Peyer's patch (tissue), 4 donors: Measurements from ENCODE around the gene ADD2. TPM values are rescaled to one million over a fixed set of nuclear protein-coding genes. Genes with fewer than 3 reads are reported as not detected.
A peak's percentile ranks its signal among the peaks of the same experiment; 100 is the strongest.

ENCODE experiments used
- DNase-seq, 3 donors: peaks; one replicate each; pipeline ENCODE4 v3.0.0-alpha.2; 2017 to 2019
- H3K27ac ChIP-seq, 4 donors: fragments of 200-600 bp; sonication (generic); one replicate each; pipeline ENCODE4 v1.5.1; 2016 to 2019
- H3K27me3 ChIP-seq, 2 donors: fragments of 200-600 bp; sonication (generic); one replicate each; pipeline ENCODE4 v1.5.1; 2019
- H3K36me3 ChIP-seq, 3 donors: fragments of 200-600 bp; sonication (generic); one replicate each; pipeline ENCODE4 v1.5.1; 2016 to 2019
- H3K4me1 ChIP-seq, 4 donors: fragments of 200-600 bp; sonication (generic); one replicate each; pipeline ENCODE4 v1.5.1; 2016 to 2019
- H3K4me3 ChIP-seq, 4 donors: fragments of 200-600 bp; sonication (generic); 1 replicate in 3 of 4; 2 replicates in 1 of 4; pipeline ENCODE4 v1.5.1; 2016 to 2019; ENCODE audit warnings: mild to moderate bottlenecking in 1 of 4
- H3K9me3 ChIP-seq, 4 donors: fragments of 200-600 bp; sonication (generic); one replicate each; pipeline ENCODE4 v1.5.1; 2016 to 2019; ENCODE audit warnings: mild to moderate bottlenecking in 1 of 4
- CTCF ChIP-seq, 6 experiments: fragments of 450-650 bp in 4 of 6; fragments of 200-600 bp in 2 of 6; sonication (generic) in 1 of 6; IDR thresholded peaks; one replicate each; pipeline ENCODE4 v1.5.1; 2017 to 2019; ENCODE audit warnings: antibody characterized with exemption in 6 of 6, mild to moderate bottlenecking in 3 of 6, moderate library complexity in 1 of 6
- POLR2A ChIP-seq, 2 donors: fragments of 450-650 bp; IDR thresholded peaks; one replicate each; pipeline ENCODE4 v1.5.1; 2017; ENCODE audit warnings: antibody characterized with exemption in 2 of 2, mild to moderate bottlenecking in 2 of 2, moderate library complexity in 2 of 2
- total RNA-seq, 4 donors: library from RNA; depleted of rRNA; stranded (reverse); fragments of >200 nt; gene quantifications; one replicate each; pipeline ENCODE4 v1.1.0, GENCODE V29; 2016

Gene ADD2
- total RNA-seq, 4 donors from 2014 or later, result 0.28 to 14.0 (median 1.7) TPM; not detected in 1

- H3K36me3 ChIP-seq, result no peaks in the 10 kb centered on the region
- peaks cover 0 to 10% (median 0%) of the 10 kb centered on the region in 4 donors for H3K4me1 ChIP-seq
- TF ChIP-seq POLR2A (IDR thresholded peaks at IDR 0.05) (no peak), CTCF (IDR thresholded peaks at IDR 0.05) (peak in 2 of 6 experiments; percentile 26 to 31)
- H3K4me3 ChIP-seq, result no peak overlapping the region
- no peak for DNase-seq
- no peaks in the 10 kb centered on the region for H3K27me3 ChIP-seq
- no peaks in the 10 kb centered on the region for H3K9me3 ChIP-seq
- no peak overlapping the region for H3K27ac ChIP-seq
Measured at GRCh38 chr2:70645733-70646419, 122.1 kb downstream of the ADD2 start.

- Histone ChIP-seq H3K27ac (no peak overlapping the region), H3K4me1 (peaks cover 0 to 10% (median 0%) of the 10 kb centered on the region in 4 donors), H3K9me3 (no peaks in the 10 kb centered on the region), H3K36me3 (no peaks in the 10 kb centered on the region), H3K27me3 (no peaks in the 10 kb centered on the region), H3K4me3 (no peak overlapping the region)
- DNase-seq, result no peak
- TF ChIP-seq CTCF (IDR thresholded peaks at IDR 0.05), result peak in 4 of 6 experiments; percentile 21 to 51 (median 44)
- TF ChIP-seq POLR2A (IDR thresholded peaks at IDR 0.05), result no peak
Measured at GRCh38 chr2:70643715-70644114, 124.3 kb downstream of the ADD2 start.

GRCh38 chr2:70641263-70641784 lies 126.7 kb downstream of the ADD2 start:
- H3K9me3 ChIP-seq, result no peaks in the 10 kb centered on the region
- H3K4me1 ChIP-seq, result peaks cover 0 to 5% (median 0%) of the 10 kb centered on the region in 4 donors
- no peaks in the 10 kb centered on the region for H3K36me3 ChIP-seq
- no peak overlapping the region for H3K27ac ChIP-seq
- no peak for TF ChIP-seq POLR2A (IDR thresholded peaks at IDR 0.05)
- no peak for TF ChIP-seq CTCF (IDR thresholded peaks at IDR 0.05)
- no peak for DNase-seq
- H3K4me3 ChIP-seq, result no peak overlapping the region
- no peaks in the 10 kb centered on the region for H3K27me3 ChIP-seq

- no peaks in the 10 kb centered on the region for H3K27me3 ChIP-seq
- no peak for DNase-seq
- H3K36me3 ChIP-seq, result no peaks in the 10 kb centered on the region
- TF ChIP-seq POLR2A (IDR thresholded peaks at IDR 0.05), result no peak
- TF ChIP-seq CTCF (IDR thresholded peaks at IDR 0.05), result no peak
- H3K9me3 ChIP-seq, result no peaks in the 10 kb centered on the region
- no peak overlapping the region for H3K4me3 ChIP-seq
- H3K4me1 ChIP-seq, result no peaks in the 10 kb centered on the region
- H3K27ac ChIP-seq, result no peak overlapping the region
Measured at GRCh38 chr2:70639841-70640436, 128.1 kb downstream of the ADD2 start.

GRCh38 chr2:70638561-70638960 lies 129.4 kb downstream of the ADD2 start:
- no peak overlapping the region for H3K4me3 ChIP-seq
- no peak overlapping the region for H3K27ac ChIP-seq
- H3K4me1 ChIP-seq, result no peaks in the 10 kb centered on the region
- no peaks in the 10 kb centered on the region for H3K27me3 ChIP-seq
- H3K36me3 ChIP-seq, result no peaks in the 10 kb centered on the region
- no peaks in the 10 kb centered on the region for H3K9me3 ChIP-seq
- TF ChIP-seq POLR2A (IDR thresholded peaks at IDR 0.05) (no peak), CTCF (IDR thresholded peaks at IDR 0.05) (no peak)
- no peak for DNase-seq
